NCI-H510A (cell line): ENCODE data around the gene PHTF1.
A peak's percentile ranks its signal among the peaks of the same experiment; 100 is the strongest.

Experiments used
- DNase-seq: peaks from one replicate; lab custom pipeline; 2025; lab: John Stamatoyannopoulos, UW

The PHTF1 gene

DNA sequence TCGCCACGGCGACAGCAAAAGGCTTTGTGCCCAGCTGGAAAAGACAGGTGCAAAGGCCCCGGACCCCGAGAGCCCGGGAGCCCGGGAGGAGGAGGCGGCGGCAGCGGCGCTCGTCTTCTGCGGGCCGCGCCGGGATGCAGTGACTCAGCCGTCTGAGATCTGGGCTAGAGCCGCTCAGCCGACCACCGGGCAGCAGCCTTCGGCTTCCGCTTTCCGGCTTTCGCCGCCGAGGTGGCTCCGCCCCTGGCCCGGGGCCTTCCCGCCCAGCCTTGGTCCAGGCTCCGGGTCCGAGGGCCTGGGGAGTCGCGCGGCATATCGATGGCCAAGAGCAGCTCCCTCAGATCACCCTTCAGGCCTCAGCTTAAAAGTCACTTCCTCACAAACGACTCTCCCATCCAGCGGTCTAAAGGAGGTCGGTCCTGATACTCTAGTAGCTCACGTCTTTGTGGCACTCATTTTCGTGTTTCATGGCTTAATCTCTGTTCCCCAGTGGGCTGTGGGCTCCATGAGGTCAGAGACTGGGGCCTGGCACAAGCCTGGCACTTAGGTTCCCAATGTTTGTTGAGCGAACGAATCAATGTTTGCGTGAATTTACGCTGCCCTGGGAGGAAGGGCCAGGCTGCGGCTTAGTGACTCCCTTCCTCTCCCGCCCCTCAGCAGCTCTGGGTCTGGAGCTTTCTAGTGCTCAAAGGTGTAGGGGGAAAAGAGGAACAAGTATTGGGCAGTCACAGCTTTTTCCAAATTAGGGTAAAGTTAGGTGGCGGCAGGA lies at the start of gene PHTF1:
Gene PHTF1 (minus strand): TSS at position 154 of the 769 bp plus-strand sequence. CDS start 783 bp downstream, outside the sequence.
- peak; percentile 31 for DNase-seq

DNA sequence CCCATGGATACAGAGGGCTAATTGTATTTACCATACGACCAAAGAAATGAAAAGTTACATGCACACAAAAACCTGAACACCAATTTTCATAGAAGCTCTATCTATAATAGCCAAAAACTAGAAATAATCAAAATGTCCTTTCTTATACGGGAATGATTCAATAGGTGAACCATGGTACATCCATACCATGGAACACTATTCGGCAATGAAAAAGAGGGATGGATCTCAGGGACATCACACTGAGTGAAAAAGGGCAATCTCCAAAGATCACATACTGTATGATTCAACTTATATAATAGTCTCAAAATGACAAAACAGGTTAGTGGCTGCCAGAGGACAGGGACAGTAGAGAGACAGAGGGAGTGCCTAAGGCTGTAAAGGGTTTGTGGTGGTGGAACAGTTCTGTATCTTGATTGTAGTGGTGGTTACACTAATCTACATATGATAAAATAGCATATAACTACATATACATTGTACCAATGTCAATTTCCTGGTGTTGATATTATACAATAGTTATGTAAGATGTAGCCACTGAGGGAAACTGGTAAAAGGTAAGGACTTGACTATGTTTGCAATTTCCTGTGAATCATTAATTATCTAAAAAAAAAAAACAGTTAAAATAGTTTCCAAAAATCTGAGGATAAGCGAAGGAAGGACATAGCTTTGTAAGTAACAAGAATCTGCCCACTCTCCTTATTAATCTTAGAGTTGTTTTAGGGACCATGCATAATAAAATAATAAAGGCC lies 49.3 kb upstream of the PHTF1 start:
- DNase-seq, result no peak

DNA sequence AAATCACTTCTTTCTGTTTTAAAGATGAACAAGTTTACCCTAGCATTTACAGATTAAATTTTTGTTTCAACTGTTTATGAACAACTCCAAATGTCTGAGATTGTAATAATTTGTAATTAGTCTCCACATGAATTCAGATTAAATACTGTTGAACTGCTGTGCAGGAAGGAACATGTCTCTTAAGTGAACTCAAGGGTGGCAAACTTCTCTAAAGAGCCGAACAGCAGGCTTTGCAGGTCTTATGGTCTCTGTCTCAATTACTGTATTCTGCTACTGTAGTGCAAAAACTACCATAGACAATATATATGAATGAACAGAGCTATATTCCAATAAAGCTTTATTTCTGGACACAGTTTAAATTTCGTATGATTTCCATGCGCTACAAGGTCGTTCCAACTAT lies 46.4 kb upstream of the PHTF1 start:
- DNase-seq, result no peak

- no peak for DNase-seq
These were observed 45.9 kb upstream of the PHTF1 start for GRCh38 chr1:113805256-113805531.

DNA sequence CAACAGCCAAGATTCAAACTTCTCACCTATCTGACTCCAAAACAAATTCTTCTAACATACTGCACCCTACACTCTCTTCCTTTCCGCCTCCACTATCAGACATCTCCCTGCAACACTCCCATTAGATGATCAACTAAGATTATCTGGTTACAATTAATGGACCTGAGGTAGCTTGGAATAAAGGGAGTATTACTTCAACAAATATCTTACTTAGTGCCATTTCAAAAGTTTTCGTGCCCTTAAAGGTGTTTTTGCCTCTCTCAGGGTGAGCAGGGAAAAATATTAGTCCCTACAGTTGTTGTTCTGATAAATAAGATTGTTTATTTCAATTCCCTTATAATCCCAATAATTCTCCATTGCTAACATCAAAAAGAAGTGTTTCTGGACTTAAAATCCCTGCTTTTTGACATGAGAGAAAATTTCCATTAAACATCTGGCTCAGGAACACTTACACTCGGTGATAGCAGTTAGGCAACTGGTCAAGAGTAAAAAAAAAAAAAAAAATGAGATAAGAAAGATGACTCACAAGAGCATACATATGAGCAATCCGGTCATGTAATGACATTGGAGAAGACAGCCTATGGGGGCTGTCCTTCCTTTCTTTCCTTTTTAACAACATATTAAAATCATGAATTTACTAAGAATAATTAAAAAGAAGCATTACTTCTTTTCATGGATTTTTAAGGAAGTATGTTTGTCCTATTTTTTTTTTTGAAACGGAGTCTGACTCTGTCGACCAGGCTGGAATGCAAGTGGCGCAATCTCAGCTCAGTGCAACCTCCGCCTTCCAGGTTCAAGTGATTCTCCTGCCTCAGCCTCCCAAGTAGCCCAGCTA lies 45.4 kb upstream of the PHTF1 start:
- DNase-seq, result no peak

GRCh38 chr1:113802367-113803007 lies 43.2 kb upstream of the PHTF1 start:
- DNase-seq, result no peak

GRCh38 chr1:113800487-113800886 lies 41.2 kb upstream of the PHTF1 start:
- no peak for DNase-seq

DNA sequence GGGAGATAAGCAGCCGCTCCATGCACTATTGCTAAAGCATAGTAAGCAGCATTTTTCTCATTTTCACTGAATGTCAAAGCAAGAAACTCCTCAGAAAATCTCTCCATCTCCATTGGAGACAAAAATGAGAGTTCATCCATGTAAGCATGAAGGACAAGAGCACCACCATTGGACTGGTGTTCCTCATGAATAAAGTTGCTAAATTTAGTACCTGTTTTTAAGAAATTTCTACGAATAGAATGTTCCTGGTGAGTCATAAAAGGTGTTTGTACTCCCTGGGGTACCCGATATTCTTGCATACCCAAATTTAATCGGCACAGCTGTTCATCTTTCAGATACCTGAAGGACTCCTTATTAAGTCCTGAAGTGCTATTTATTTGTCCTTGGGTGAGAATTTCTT lies 38.2 kb upstream of the PHTF1 start:
- no peak for DNase-seq

- no peak for DNase-seq
These were observed 34.9 kb upstream of the PHTF1 start for GRCh38 chr1:113793878-113794834.

- no peak for DNase-seq
These were observed 33.7 kb upstream of the PHTF1 start for GRCh38 chr1:113792986-113793385.

GRCh38 chr1:113792471-113792870 lies 33.2 kb upstream of the PHTF1 start:
- no peak for DNase-seq

DNA sequence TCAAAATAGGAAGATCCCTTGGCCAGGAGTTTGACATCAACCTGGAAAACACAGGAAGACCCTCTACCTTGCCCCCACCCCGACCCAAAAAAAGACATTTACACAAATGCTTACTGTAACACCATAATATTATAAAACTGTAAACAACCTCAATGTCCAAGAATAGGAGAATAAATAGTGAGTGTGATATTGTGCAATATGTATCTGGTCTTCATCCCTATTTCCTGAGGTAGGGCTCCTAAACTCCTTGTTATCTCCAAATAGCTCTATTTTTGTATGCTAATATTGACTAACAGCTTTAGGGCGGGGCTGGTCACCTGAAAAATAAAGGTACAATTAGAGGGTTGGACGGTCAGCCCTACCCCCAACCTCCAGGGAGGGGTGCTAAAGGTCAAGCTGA lies 29.5 kb upstream of the PHTF1 start:
- DNase-seq, result no peak

DNA sequence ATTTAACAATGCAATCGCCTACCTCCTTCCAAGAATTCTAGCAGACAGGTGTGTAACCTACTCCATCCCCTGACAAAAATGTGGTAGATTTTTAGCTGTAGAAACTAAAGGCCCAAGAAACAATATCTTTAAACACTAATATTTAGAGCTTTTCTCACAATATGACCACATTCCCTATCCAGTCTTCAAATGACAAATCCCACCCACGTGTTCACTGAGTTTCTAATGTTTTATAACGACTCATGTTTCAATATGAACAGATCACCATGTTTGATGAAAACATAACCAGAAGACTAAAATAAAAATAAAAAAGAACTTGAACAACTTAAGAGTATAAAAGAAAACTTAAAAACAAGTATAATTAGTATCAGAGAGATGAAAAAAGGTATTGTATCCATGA lies 28.4 kb upstream of the PHTF1 start:
- DNase-seq, result no peak

DNA sequence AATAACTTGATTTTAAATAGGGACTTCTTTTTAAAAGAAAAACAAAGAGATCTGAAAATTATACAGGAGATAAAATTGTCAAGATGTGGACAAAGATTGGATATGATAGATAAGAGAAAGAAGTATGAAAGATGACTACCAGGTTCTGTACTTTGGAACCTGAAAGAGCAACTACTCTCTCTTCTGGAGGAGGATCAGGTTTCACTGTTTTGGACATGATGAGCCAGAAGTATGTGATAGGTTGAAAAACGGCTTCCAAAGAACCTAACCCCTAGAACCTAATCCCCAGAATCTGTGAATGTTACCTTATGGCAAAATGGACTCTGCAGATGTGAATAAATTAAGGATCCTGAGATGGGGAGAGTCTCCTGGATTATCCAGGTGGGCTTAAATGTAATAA lies 26.8 kb upstream of the PHTF1 start:
- DNase-seq, result peak; percentile 4

DNA sequence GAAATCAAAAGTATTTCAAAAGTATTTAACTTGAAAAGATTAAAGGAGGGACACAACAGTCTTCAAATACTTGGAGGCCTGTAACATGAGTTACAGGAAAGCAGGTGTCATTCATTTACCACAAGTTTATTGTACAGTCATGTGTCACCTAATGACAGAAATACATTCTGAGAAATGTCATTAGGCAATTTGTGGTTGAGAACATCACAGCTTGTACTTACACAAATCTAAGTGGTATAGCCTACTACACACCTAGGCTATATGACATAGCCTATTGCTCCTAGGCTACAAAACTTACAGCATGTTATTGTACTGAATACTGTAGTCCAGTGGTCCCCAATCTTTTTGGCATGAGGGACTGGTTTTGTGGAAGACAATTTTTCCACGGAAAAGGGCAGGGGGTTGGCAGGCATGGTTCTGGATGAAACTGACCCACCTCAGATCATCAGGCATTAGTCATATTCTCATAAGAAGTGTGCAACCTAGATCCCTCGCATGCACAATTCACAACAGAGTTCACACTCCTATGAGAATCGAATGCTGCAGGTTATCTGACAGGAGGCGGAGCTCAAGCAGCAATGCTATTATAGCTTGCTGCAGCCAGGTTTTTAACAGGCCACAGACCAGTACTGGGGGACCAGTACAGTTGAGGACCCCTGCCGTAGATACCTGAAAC lies 25.0 kb upstream of the PHTF1 start:
- no peak for DNase-seq

DNA sequence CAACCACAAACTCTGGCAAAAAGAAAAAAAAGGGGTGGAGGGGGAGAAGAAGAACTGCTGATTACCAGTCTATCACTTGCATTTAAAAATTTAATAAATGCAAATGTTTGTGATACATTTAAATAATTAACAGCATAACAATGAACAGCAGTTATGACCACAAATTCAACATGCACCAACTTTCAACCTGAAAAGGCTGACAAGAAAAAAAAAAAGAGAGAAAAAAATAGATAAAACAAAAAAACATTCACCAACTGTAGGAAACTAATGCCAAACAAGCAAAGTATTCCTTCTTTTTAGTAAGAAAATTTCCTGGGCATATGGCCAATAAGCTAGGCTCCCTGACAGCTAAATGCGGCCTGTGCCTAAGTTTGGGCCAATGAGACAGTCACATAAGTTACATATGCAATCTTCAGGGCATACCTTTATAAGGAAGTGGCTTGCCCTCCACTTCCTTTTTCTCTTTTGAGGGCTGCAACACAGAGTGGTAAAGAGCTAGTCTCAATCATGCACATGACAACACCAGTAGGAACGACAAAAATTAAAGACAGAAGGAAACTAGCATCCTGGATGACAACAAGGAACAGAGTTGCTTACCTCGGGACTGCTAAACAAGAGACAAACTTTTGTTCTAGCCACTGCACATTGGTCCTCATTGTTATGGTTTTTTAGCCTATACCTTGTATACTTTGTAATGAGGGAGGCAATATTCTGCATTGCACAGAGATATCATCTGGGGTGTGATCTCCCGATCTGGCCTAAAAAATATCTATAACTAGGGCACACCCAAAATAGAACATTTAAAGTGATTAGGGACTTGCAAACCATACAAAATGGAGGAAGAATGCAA lies 24.2 kb upstream of the PHTF1 start:
- no peak for DNase-seq

DNA sequence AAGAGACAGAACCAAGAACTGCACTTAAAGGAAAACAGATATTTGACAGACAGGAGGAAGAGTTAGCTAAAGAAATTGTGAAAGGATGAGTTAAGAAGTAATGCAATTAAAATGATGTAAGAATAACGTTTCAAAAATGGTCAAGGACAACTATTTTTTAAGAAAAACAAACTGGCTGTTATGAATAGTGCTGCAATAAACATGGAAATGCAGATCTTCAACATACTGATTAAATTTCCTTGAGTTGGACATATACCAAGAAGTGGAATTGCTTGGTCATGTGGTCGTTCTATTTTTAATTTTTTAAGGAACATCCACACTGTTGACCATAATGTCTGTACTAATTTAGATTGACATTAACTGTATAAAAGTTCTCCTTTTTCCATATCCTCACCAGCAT lies 23.1 kb upstream of the PHTF1 start:
- DNase-seq, result no peak

DNA sequence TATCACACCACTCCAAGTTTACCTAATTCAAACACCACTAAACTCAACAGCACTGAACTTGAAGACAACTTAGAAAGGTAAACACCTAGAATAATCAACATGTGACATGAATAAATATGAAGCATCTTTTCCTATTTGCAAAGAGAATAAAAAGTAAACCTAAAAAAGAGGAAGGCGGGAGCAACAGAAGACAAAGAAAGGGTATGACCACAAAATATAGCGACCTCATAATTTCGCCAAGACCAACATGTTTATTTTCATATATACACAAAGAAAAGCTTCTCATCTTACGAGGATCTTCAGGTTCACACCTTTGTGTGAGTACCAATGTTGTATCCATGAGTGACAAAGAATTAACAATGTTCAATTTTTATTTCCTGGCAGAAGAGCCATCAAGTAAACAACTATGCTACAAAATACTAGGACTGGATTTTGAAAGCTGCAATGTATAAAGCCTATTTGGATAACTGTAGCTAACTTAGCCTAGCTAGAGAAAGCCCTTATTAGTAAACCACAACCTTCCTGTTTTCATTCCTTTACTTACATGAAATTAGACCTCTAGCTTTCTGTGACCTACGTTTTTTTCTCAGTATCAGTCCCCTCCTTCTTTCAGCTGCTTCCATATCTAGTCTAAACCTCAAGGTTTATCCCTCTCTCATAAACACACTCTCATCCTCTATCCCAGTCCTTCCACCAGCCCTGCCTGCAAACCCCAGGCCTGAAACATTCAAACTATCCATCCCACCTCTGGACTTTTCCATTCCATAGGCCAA lies 21.3 kb upstream of the PHTF1 start:
- no peak for DNase-seq

DNA sequence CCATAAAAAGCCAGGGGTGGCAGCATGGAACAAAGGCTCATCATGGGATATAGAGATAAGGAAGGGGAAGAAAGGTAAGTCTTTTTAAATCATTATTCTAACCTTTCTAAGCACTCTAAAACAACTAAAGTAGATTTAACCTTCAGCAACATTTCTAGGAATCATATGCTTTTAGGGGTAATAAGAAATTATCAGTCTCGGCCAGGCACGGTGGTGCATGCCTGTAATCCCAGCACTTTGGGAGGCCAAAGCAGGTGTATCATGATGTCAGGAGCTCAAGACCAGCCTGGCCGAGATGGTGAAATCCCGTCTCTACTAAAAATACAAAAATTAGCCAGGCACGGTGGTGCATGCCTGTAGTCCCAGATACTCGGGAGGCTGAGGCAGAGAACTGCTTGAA lies 20.3 kb upstream of the PHTF1 start:
- DNase-seq, result no peak
